HG03521 (cell line): ENCODE results near the gene OR51B5.
A peak's percentile ranks its signal among the peaks of the same experiment; 100 is the strongest.
"Not testable (repeated sequence)": the region's sequence is repeated elsewhere in the genome, so short reads cannot be mapped to it uniquely, and the experiment has no call there.

ENCODE experiments used
- ATAC-seq: cut with Tn5 transposase; IDR thresholded peaks from one replicate; pipeline ENCODE4 v1.9.1; 2021; ENCODE audit warnings: mild to moderate bottlenecking, moderate library complexity; ENCODE audit not compliant: unreplicated experiment

OR51B5 gene

GRCh38 chr11:5343474-5344335, at the start of gene OR51B5:
TSS of gene OR51B5 (minus strand) at chr11:5343524. CDS start at chr11:5343524, 0 bp downstream.
- no peak for ATAC-seq

- ATAC-seq: no peak
These were observed 46.9 kb upstream of the OR51B5 start for GRCh38 chr11:5390210-5390609.

GRCh38 chr11:5384335-5384734, 41.0 kb upstream of the OR51B5 start:
- ATAC-seq: no peak

DNA sequence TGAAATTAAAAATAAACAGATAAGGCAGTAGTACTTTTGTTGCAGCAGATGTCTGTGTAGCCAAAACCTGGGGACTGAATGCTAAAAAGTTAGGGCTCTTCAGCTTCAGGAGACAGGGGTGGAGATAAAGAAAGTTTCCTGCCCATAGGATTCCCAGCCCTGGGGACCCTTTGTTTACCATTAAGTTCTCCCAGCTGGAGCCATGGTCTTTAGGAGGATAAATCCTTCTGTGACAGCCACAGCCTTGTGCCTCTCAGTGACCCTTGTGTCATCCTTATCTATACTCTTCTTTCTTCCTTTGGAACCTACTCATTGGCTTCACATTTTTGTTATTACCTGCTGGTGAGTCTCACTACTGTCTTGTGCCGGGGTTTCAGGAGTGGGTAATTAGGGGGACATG, 40.3 kb upstream of the OR51B5 start, which contains the start of gene OR51M1:
TSS of gene OR51M1 (plus strand) at position 237 of the 400 bp plus-strand sequence. CDS start 5,587 bp downstream, outside the sequence.
- ATAC-seq: no peak

- peak; percentile 86 for ATAC-seq
These were observed 37.5 kb upstream of the OR51B5 start for GRCh38 chr11:5380740-5381342.

GRCh38 chr11:5369789-5370188, 26.5 kb upstream of the OR51B5 start:
- ATAC-seq: no peak

DNA sequence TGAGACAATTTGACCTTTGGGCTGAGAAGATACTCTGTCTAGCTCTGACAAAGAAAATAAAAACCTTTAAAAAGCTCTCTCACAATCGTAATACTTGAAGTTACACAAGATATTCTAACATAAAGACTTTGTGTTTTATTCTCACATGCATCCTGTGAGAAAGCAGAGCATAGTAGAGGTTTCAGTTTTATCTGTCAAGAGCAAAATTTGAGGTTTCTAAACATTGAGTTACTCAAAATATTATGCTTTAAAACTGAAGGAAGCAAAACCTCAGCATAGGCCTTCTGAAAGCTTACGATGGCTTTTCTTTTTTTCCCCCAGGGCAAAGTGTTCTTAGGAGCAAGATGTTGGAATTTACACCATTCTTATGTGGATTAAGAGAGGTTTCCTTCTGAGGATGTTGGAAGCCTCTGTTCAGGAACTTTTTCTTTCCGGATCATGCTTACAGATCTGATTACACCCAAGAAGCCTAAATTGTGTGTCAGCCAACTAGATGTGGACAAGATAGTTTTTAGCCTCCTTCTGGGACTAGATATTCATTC, 25.2 kb upstream of the OR51B5 start:
- ATAC-seq: no peak

DNA sequence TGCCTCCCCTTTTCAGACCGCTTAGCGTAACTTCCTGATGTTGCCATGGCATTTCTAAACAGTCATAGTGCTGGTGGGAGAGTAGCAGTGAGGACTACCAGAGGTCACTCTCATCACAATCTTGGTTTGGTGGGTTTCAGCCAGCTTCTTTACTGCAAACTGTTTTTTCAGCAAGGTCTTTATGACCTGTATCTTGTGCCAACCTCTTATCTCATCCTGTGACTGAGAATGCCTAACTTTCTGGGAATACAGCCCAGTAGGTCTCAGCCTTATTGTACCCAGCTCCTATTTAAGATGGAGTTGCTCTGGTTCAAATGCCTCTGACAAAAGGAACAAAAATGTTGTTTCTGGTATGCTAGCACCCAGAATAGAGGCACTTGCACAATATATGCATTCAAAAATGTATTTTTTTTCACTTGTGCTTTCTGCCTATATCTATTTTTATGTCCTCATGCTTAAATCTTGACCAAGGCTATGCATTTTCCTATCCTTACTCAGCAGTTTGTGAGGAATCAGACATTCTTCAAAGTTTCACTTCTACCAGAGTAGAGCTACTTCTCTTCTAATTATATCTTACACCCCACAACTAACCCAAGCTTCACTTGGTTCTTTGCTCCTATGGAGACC, 24.2 kb upstream of the OR51B5 start:
- no peak for ATAC-seq

GRCh38 chr11:5366856-5367255, 23.5 kb upstream of the OR51B5 start:
- no peak for ATAC-seq

- not testable (repeated sequence) for ATAC-seq
These were observed 23.0 kb upstream of the OR51B5 start for GRCh38 chr11:5366365-5366764.

DNA sequence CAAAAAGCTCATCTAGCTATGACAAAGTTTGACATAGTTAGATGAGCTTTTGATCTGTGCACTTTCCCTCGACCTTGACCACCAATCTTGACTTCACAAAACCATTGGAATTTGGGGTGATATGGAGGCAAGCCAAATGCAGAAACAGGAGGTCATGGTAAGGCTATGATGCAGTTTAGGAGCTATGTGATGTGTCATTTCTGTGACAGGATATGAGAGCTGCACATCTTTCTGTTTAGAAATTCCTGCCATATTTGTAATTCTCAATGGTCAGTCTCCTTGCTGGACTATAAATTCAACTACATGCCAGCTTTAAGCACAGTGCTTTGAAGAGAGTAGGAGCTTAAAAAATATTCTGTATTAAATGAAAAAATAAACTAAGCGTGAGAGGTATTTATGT, 20.9 kb upstream of the OR51B5 start:
- no peak for ATAC-seq

GRCh38 chr11:5363679-5364078, 20.4 kb upstream of the OR51B5 start:
- no peak for ATAC-seq

- no peak for ATAC-seq
These were observed 18.8 kb upstream of the OR51B5 start for GRCh38 chr11:5362017-5362625.

DNA sequence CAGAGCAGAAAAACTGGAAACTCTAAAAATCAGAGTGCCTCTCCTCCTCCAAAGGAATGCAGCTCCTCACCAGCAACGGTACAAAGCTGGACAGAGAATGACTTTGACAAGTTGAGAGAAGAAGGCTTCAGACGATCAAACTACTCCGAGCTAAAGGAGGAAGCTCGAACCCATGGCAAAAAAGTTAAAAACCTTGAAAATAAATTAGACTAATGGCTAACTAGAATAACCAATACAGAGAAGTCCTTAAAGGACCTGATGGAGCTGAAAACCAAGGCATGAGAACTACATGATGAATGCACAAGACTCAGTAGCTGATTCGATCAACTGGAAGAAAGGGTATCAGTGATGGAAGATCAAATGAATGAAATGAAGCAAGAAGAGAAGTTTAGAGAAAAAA, 12.7 kb upstream of the OR51B5 start:
- ATAC-seq: not testable (repeated sequence)

DNA sequence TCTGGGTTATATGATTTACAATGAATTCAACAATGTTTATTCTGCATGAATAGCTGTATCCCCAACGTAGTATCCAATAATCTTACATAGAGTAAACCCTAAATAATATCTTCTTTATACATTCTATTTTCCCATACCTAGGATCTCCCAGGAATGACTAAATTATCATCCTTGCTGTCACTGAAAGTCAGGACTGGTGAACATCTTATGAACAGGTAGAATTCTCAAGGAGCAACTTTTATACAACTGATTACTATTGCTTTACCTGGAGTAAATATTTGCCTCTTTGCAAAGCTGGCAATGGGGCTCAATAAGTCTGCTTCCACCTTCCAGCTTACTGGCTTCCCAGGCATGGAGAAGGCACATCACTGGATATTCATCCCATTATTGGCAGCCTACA, 7.9 kb upstream of the OR51B5 start, which contains the start of gene OR51B6:
TSS of gene OR51B6 (plus strand) at position 301 of the 400 bp plus-strand sequence. CDS start at position 301, 0 bp downstream.
- ATAC-seq: no peak

DNA sequence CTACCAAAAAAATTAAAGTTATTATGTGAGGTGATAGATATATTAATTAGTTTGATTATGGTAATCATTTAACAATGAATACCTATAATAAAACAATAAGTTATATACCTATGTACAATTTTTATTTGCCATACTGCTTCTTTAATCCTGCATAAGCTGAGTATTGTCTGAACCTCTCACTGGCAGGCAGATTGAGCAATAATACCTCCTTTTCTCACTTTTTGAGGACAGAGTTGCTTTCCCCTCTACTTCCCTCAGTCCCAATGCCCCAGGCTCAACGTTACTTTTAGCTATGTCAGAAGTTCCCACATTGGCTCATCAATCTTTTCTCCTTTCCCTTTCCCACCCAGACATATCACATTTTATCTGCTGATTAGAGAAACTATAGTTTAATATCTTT, 6.2 kb upstream of the OR51B5 start:
- no peak for ATAC-seq

DNA sequence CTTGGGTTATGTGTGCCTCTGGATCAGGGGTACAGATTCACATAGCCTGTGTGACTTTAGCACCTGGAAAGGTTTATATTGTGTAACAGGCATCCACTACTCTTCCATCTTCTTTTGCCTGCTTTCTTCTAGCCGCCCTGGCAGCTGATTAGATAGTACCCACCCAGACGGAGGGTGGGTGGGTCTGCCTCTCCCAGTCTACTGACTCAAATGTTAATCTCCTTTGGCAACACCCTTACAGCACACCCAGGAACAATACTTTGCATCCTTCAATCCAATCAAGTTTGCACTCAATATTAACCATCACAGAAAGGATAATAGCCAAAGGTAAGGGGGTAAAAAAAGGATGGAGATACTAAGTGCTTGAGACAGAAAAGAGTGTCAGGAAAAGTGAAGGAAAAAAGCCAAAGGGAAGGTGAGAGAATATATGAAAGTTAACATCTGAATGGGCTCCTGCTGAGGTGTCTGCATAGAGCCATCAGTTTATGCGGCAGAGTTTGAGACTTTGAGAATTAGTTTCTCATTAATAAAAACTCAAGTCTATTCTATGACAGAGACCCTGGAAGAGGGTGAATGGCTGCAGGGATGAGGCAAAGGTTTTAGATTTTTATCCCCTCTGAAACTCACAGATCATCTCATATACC, 5.3 kb upstream of the OR51B5 start:
- ATAC-seq: no peak

DNA sequence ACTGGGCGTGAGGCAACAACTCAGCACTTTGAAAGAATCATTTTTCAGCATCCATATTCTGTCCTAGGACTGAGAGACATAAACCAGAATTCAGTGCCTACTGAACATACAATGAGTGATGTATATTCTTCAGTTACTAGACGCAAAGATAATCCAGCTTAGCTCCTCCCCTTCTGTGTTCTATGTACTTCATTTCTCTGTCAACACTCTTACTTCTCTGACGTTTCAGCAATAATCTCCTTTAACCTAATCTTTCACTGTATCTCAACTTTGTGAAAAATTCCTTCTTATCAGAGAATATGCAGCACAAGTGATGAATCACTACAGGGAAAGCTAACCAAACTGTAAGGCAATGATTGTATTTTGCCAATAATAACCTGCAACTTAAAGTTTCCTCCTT, 2.5 kb upstream of the OR51B5 start:
- ATAC-seq: no peak

DNA sequence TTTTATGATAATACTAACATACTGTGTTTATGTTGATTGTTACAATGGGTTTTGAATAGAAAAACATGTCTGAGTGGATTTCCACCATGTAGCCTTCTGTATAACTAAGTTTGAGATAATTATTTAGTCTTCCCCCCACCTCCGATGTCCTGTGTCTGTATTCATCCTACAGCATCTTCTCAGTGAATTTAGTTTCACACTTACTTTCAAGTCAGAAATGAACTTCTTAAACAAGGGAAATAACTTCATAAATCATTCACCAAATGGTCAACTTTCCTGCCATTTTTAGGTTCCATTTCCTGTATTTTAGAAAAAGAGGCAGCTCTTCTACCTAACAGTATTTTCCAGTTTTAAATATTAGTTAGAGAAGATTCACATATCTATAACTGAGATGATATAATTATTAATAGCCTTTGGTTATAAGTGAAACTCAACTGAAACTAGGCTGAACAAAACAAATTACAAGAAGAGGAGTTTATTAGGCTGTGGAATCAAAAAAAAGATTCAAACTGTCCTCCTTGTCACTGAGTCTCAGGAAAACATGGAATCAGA, 3.5 kb downstream of the OR51B5 start:
- peak; percentile 59 for ATAC-seq

GRCh38 chr11:5337253-5337652, 6.1 kb downstream of the OR51B5 start:
- not testable (repeated sequence) for ATAC-seq
